SK-N-SH (cell line): ENCODE results near the gene ENDOV. TPM values are rescaled to one million over a fixed set of nuclear protein-coding genes. Genes with fewer than 3 reads are reported as not detected.

Experiments
- CTCF ChIA-PET: fragments of 300-600, 350-600 bp; formaldehyde crosslinking; extraction: SDS; loops from one replicate; lab custom pipeline; 2021; lab: Yijun Ruan, JAX
- POLR2A ChIA-PET: fragments of 350-600 bp; sonication (Branson Sonifier 250); formaldehyde crosslinking; extraction: SDS; loops from one replicate; lab custom pipeline; 2020; ENCODE audit warnings: antibody characterized with exemption, inconsistent platforms; lab: Yijun Ruan, JAX
- DNase-seq: peaks from one replicate; pipeline ENCODE4 v3.0.0; 2012
- H2AFZ ChIP-seq: fragments of 200-600 bp; sonication (generic); 2 replicates; pipeline ENCODE4 v1.8.1; 2016; ENCODE audit warnings: antibody characterized with exemption, mild to moderate bottlenecking, low read depth
- H3F3A ChIP-seq: fragments of 200-600 bp; sonication (generic); replicated peaks from 2 replicates; pipeline ENCODE3; 2016; ENCODE audit warnings: antibody characterized with exemption, mild to moderate bottlenecking; ENCODE audit not compliant: insufficient read depth
- H3K27ac ChIP-seq, 2 experiments: fragments of 200-500 bp in 1 of 2; fragments of 200-600 bp in 1 of 2; sonication (Bioruptor generic) in 1 of 2; sonication (generic), shearing (Covaris generic) in 1 of 2; 2 replicates each; pipeline versions ENCODE4 v1.5.1 to v1.6.1; 2014 to 2016; ENCODE audit warnings: low read depth in 2 of 2, inconsistent platforms in 1 of 2, low read length in 1 of 2, mild to moderate bottlenecking in 1 of 2, mixed read lengths in 1 of 2
- H3K27me3 ChIP-seq: fragments of 200-600 bp; sonication (generic), shearing (Covaris generic); 2 replicates; pipeline ENCODE4 v1.6.1; 2016; ENCODE audit warnings: mixed run types; ENCODE audit not compliant: insufficient read depth
- H3K36me3 ChIP-seq, 2 experiments: fragments of 200-500 bp in 1 of 2; fragments of 200-600 bp in 1 of 2; sonication (Bioruptor generic) in 1 of 2; sonication (generic) in 1 of 2; replicated peaks in 1 of 2; 2 replicates each; pipeline versions ENCODE3 to v1.5.1; 2014 to 2016; ENCODE audit warnings: low read length in 1 of 2, mild to moderate bottlenecking in 1 of 2; ENCODE audit not compliant: insufficient read depth in 2 of 2, control insufficient read depth in 1 of 2
- H3K4me1 ChIP-seq, 2 experiments: fragments of 200-500 bp in 1 of 2; fragments of 200-600 bp in 1 of 2; sonication (Bioruptor generic) in 1 of 2; sonication (generic), shearing (Covaris generic) in 1 of 2; 2 replicates each; pipeline versions ENCODE4 v1.5.1 to v1.6.1; 2014 to 2016; ENCODE audit warnings: low read depth in 1 of 2, low read length in 1 of 2, mixed run types in 1 of 2; ENCODE audit not compliant: insufficient read depth in 2 of 2, control insufficient read depth in 1 of 2
- H3K4me2 ChIP-seq: fragments of 200-600 bp; sonication (generic), shearing (Covaris generic); 2 replicates; pipeline ENCODE4 v1.6.1; 2017; ENCODE audit warnings: mixed run types
- H3K4me3 ChIP-seq, 2 experiments: fragments of 200-500 bp in 1 of 2; fragments of 200-600 bp in 1 of 2; sonication (Bioruptor generic) in 1 of 2; sonication (generic), shearing (Covaris generic) in 1 of 2; 2 replicates each; pipeline versions ENCODE4 v1.5.1 to v1.8.1; 2014 to 2016; ENCODE audit warnings: low read depth in 2 of 2, inconsistent platforms in 1 of 2, low read length in 1 of 2, mild to moderate bottlenecking in 1 of 2, mixed read lengths in 1 of 2, moderate library complexity in 1 of 2
- H3K79me2 ChIP-seq: fragments of 200-600 bp; sonication (generic); 2 replicates; pipeline ENCODE4 v1.8.1; 2017; ENCODE audit warnings: mild to moderate bottlenecking; ENCODE audit not compliant: insufficient read depth
- H3K9ac ChIP-seq: fragments of 200-600 bp; sonication (generic); 2 replicates; pipeline ENCODE4 v1.6.1; 2017; ENCODE audit warnings: mixed run types
- H3K9me2 ChIP-seq: fragments of 200-600 bp; sonication (generic); 2 replicates; pipeline ENCODE4 v1.6.1; 2017; ENCODE audit warnings: mixed run types
- H3K9me3 ChIP-seq: fragments of 200-600 bp; sonication (generic); 2 replicates; pipeline ENCODE4 v1.6.1; 2017; ENCODE audit warnings: mixed run types, mild to moderate bottlenecking, moderate library complexity
- H4K20me1 ChIP-seq: fragments of 200-600 bp; sonication (generic); 2 replicates; pipeline ENCODE4 v1.6.1; 2017; ENCODE audit warnings: mild to moderate bottlenecking, mixed run types; ENCODE audit not compliant: insufficient read depth
- EZH2phosphoT487 ChIP-seq: fragments of 200-600 bp; sonication (generic); IDR thresholded peaks from 2 replicates; pipeline ENCODE4 v1.6.1; 2017; ENCODE audit warnings: low read depth, mixed run types, mild to moderate bottlenecking, antibody characterized with exemption, moderate library complexity, borderline replicate concordance
- FOSL2 ChIP-seq: IDR thresholded peaks from 2 replicates; pipeline ENCODE4 v1.4.0; 2012; ENCODE audit warnings: low read depth, mild to moderate bottlenecking, moderate library complexity, borderline replicate concordance
- FOXJ3 ChIP-seq: sonication (generic); formaldehyde crosslinking; IDR thresholded peaks from 2 replicates; pipeline ENCODE4 v1.5.1; 2020; ENCODE audit warnings: mild to moderate bottlenecking, missing genetic modification reagents
- MEF2A ChIP-seq: IDR thresholded peaks from 2 replicates; pipeline ENCODE4 v1.4.0; 2012; ENCODE audit warnings: low read depth, borderline replicate concordance
- MXI1 ChIP-seq: IDR thresholded peaks from 2 replicates; pipeline ENCODE4 v1.6.1; 2012; ENCODE audit warnings: mild to moderate bottlenecking, low read depth, low read length, improper control_type of control experiment
- NRF1 ChIP-seq: IDR thresholded peaks from 2 replicates; pipeline ENCODE4 v1.6.1; 2012; ENCODE audit warnings: low read depth, mild to moderate bottlenecking, low read length
- RCOR1 ChIP-seq: fragments of 150-350 bp; IDR thresholded peaks from 2 replicates; pipeline ENCODE4 v1.6.1; 2017; ENCODE audit warnings: antibody characterized with exemption, low read length
- RFX5 ChIP-seq: IDR thresholded peaks from 2 replicates; pipeline ENCODE4 v1.6.1; 2012; ENCODE audit warnings: mild to moderate bottlenecking, improper control_type of control experiment, low read length
- TAF1 ChIP-seq: IDR thresholded peaks from 2 replicates; pipeline ENCODE4 v1.6.1; 2012; ENCODE audit warnings: low read depth, mild to moderate bottlenecking, low read length, moderate library complexity, borderline replicate concordance
- TCF12 ChIP-seq: IDR thresholded peaks from 2 replicates; pipeline ENCODE4 v1.4.0; 2012
- TEAD4 ChIP-seq: IDR thresholded peaks from 2 replicates; pipeline ENCODE4 v1.4.0; 2012; ENCODE audit warnings: mild to moderate bottlenecking, borderline replicate concordance; ENCODE audit not compliant: insufficient read depth
- YY1 ChIP-seq: IDR thresholded peaks from 2 replicates; pipeline ENCODE4 v1.4.0; 2012; ENCODE audit warnings: low read depth, mild to moderate bottlenecking
- WGBS: methylation state at CpG from one replicate; pipeline ENCODE4 v1.1.6; 2017; ENCODE audit warnings: low lambda C conversion rate; 5-methylcytosine and 5-hydroxymethylcytosine counted together
- polyA plus RNA-seq, 3 experiments: library from polyadenylated mRNA; depleted of rRNA; stranded (reverse); fragments of >200 nt; gene quantifications; 2 replicates each; pipeline ENCODE4 v1.2.3, GENCODE V29; 2012
- TF ChIP-seq, protein P1 (sequence below): IDR thresholded peaks from 2 replicates; pipeline ENCODE4; 2012
- TF ChIP-seq, protein P2 (sequence below): fragments of 150-350 bp; IDR thresholded peaks from 2 replicates; pipeline ENCODE4 v1.6.1; 2016; ENCODE audit warnings: mild to moderate bottlenecking, low read depth, low read length
- TF ChIP-seq, protein P3 (sequence below): IDR thresholded peaks from 2 replicates; pipeline ENCODE4 v1.4.0; 2012; ENCODE audit warnings: low read depth, borderline replicate concordance
- TF ChIP-seq, protein P4 (sequence below): fragments of 150-350 bp; IDR thresholded peaks from 2 replicates; pipeline ENCODE4 v1.6.1; 2017; ENCODE audit warnings: antibody characterized with exemption, low read length, low read depth, borderline replicate concordance
- TF ChIP-seq, protein P5 (sequence below): IDR thresholded peaks from 2 replicates; pipeline ENCODE4 v1.4.0; 2012; ENCODE audit warnings: low read depth, borderline replicate concordance

The ENDOV gene
- polyA plus RNA-seq, 1 of the 3 experiments (the other 2 are of a cell fraction), result 83.6 TPM

DNA sequence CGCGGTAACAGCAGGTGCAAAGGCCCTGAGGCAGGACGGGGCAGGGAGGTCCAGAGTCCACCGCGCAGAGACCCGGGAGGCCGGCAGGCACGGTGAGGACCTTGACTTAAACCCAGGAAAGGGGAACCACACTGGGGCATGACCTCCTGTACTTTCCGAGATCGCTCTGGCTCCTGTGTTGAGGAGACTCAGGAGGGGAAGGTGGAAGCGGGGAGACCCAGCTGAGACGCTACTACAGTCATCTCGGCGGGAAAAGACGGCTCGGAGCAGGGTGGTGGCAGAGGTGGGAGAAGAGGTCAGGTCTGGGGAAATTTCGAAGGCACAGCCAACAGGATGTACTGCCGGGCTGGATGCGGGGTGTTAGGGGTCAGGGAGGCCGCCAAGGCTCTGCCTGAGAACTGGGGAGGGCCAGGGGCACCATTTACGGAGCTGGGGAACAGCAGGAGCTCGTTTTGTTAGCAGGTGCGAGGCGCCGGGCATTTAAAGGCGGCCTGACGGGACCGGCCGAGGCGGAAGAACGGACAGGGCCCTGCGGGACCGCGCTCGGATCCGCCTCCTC lies 39.1 kb downstream of the ENDOV start:
- Histone ChIP-seq H3K4me3 (peak overlapping the region; percentile 71 to 78), H3K9ac (peak overlapping the region; percentile 97), H3K9me3 (no peaks in the 10 kb centered on the region), H3K79me2 (peaks cover 6% of the 10 kb centered on the region; the same call in 1 of the 2 replicates), H3F3A (peaks cover 5% of the 10 kb centered on the region), H3K27me3 (no peaks in the 10 kb centered on the region), H3K9me2 (no peaks in the 10 kb centered on the region), H3K4me1 (peaks cover 0 to 34% of the 10 kb centered on the region in 2 experiments; a peak in 1 of 4 replicates), H4K20me1 (no peaks in the 10 kb centered on the region), H3K36me3 (no peaks in the 10 kb centered on the region), H3K4me2 (peak overlapping the region; percentile 100), H3K27ac (peak overlapping the region; percentile 79 to 97), H2AFZ (peak overlapping the region; percentile 89)
- 0 out of 2 replicates have a peak, but pooled peaks have one; percentile 4 for TF ChIP-seq FOXJ3 (CRISPR knock-in tag)
- TF ChIP-seq, protein P1, sequence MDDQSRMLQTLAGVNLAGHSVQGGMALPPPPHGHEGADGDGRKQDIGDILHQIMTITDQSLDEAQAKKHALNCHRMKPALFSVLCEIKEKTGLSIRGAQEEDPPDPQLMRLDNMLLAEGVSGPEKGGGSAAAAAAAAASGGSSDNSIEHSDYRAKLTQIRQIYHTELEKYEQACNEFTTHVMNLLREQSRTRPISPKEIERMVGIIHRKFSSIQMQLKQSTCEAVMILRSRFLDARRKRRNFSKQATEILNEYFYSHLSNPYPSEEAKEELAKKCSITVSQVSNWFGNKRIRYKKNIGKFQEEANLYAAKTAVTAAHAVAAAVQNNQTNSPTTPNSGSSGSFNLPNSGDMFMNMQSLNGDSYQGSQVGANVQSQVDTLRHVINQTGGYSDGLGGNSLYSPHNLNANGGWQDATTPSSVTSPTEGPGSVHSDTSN, result no peak
- CTCF ChIA-PET, result interaction anchor here (0.8 to 3.6 kb wide), 11 partner anchors 10 to 516 kb away, joined by 3 to 15 read pairs (median 6); partner anchors contain the start of gene NPTX1
- DNase-seq, result no peak
- 52% methylated on average over 22 of the region's 36 CpGs for WGBS
- POLR2A ChIA-PET, result interaction anchor here (0.7 to 2.5 kb wide), 22 partner anchors 8 to 574 kb away, joined by 3 to 24 read pairs (median 6); partner anchors contain the start of genes ENDOV, GAA, NPTX1 and RPTOR

DNA sequence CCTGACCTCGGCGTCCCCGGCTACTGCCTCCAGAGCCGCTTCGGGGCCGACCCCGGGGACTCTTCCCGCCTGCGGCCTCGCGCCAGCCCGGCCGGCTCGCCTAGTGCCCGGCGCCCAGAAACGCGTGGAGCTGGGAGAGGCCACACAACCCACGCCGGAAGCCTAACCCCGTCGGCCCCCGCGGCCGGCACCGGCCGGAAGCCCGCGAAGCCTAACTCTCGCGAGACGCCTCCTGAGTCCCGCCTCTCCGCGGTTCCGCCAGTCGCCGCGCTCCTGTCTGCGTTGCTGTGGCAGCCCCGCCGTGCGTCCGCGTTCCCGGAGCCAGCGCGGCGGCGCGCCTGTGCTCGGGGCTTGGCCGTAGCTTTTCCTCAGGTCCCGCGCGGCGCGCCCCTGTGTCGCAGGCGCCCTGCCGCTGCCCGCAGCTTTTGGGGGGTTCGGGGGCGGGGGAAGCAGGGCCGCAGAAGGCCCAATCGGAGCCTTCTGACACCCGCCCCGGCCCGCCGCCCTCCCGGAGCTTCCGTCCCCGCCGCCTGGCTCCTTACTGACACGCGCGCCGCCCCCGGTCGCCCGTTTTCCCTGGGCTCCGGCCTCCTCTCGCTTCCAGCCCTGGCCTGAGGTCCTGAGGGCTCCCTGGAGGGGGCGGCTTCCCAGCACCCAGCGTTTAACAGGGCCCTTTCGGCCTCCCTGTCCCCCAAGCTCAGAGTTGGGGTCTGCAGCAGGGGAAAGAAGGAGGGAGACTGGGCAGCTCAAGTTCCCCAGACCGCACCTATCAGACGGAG lies 39.8 kb downstream of the ENDOV start:
- peaks cover 5% of the 10 kb centered on the region for H3F3A ChIP-seq
- peaks cover 0 to 34% of the 10 kb centered on the region in 2 experiments; a peak in 1 of 4 replicates for H3K4me1 ChIP-seq
- peak overlapping the region; percentile 100 for H3K4me2 ChIP-seq
- no peaks in the 10 kb centered on the region for H3K9me3 ChIP-seq
- H3K79me2 ChIP-seq, result peaks cover 6% of the 10 kb centered on the region; the same call in 1 of the 2 replicates
- H3K27me3 ChIP-seq, result no peaks in the 10 kb centered on the region
- H3K27ac ChIP-seq, result peak overlapping the region; percentile 79 to 97
- H4K20me1 ChIP-seq, result no peaks in the 10 kb centered on the region
- peak overlapping the region; percentile 71 to 78 for H3K4me3 ChIP-seq
- H2AFZ ChIP-seq, result peak overlapping the region; percentile 89
- 3% methylated on average over 11 of the region's 88 CpGs for WGBS
- no peaks in the 10 kb centered on the region for H3K36me3 ChIP-seq
- POLR2A ChIA-PET, result interaction anchor here (0.6 to 2.5 kb wide), 27 partner anchors 8 to 573 kb away, joined by 3 to 24 read pairs (median 4); partner anchors contain the start of genes ENDOV, GAA, NPTX1 and RPTOR
- no peaks in the 10 kb centered on the region for H3K9me2 ChIP-seq
- CTCF ChIA-PET, result interaction anchor here (0.8 to 3.6 kb wide), 15 partner anchors 9 to 515 kb away, joined by 3 to 15 read pairs (median 4); partner anchors contain the start of gene NPTX1
- DNase-seq, result peak; percentile 100
- H3K9ac ChIP-seq, result peak overlapping the region; percentile 97
- TF ChIP-seq TEAD4, result no peak
- TF ChIP-seq RFX5, result peak; percentile 58
- peak; percentile 57 for TF ChIP-seq NRF1
- TF ChIP-seq, protein P2, sequence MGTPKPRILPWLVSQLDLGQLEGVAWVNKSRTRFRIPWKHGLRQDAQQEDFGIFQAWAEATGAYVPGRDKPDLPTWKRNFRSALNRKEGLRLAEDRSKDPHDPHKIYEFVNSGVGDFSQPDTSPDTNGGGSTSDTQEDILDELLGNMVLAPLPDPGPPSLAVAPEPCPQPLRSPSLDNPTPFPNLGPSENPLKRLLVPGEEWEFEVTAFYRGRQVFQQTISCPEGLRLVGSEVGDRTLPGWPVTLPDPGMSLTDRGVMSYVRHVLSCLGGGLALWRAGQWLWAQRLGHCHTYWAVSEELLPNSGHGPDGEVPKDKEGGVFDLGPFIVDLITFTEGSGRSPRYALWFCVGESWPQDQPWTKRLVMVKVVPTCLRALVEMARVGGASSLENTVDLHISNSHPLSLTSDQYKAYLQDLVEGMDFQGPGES, result no peak
- no peak for TF ChIP-seq TCF12
- TF ChIP-seq, protein P3, sequence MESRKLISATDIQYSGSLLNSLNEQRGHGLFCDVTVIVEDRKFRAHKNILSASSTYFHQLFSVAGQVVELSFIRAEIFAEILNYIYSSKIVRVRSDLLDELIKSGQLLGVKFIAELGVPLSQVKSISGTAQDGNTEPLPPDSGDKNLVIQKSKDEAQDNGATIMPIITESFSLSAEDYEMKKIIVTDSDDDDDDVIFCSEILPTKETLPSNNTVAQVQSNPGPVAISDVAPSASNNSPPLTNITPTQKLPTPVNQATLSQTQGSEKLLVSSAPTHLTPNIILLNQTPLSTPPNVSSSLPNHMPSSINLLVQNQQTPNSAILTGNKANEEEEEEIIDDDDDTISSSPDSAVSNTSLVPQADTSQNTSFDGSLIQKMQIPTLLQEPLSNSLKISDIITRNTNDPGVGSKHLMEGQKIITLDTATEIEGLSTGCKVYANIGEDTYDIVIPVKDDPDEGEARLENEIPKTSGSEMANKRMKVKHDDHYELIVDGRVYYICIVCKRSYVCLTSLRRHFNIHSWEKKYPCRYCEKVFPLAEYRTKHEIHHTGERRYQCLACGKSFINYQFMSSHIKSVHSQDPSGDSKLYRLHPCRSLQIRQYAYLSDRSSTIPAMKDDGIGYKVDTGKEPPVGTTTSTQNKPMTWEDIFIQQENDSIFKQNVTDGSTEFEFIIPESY, result peak; percentile 100
- TF ChIP-seq, protein P4, sequence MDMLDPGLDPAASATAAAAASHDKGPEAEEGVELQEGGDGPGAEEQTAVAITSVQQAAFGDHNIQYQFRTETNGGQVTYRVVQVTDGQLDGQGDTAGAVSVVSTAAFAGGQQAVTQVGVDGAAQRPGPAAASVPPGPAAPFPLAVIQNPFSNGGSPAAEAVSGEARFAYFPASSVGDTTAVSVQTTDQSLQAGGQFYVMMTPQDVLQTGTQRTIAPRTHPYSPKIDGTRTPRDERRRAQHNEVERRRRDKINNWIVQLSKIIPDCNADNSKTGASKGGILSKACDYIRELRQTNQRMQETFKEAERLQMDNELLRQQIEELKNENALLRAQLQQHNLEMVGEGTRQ, result 0 out of 2 replicates have a peak, but pooled peaks have one; percentile 3
- TF ChIP-seq EZH2phosphoT487, result no peak
- TF ChIP-seq, protein P5, sequence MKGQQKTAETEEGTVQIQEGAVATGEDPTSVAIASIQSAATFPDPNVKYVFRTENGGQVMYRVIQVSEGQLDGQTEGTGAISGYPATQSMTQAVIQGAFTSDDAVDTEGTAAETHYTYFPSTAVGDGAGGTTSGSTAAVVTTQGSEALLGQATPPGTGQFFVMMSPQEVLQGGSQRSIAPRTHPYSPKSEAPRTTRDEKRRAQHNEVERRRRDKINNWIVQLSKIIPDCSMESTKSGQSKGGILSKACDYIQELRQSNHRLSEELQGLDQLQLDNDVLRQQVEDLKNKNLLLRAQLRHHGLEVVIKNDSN, result no peak
- TF ChIP-seq MXI1, result peak; percentile 89
- TF ChIP-seq RCOR1, result peak; percentile 3; the same call in 1 of the 2 replicates
- TF ChIP-seq YY1, result peak; percentile 11; the same call in 1 of the 2 replicates
- no peak for TF ChIP-seq MEF2A
- 0 out of 2 replicates have a peak, but pooled peaks have one; percentile 4 for TF ChIP-seq FOXJ3 (CRISPR knock-in tag)
- TF ChIP-seq TAF1, result peak; percentile 91; the same call in 1 of the 2 replicates
- no peak for TF ChIP-seq FOSL2
